IMR-90 (cell line): ENCODE measurements around the gene UBTD1. TPM values are rescaled to one million over a fixed set of nuclear protein-coding genes. Genes with fewer than 3 reads are reported as not detected.

ENCODE experiments used
- ATAC-seq: fragments of 200-7000 bp; cut with Tn5 transposase; 2 replicates; pipeline ENCODE4 v1.9.1; 2020; ENCODE audit warnings: low read depth, mild to moderate bottlenecking, moderate library complexity
- BruUV-seq: library from RNA; stranded (reverse); fragments of 400-500 nt; replicated peaks from 2 replicates; lab custom pipeline; 2021; lab: Mats Ljungman, UMichigan
- CTCF ChIA-PET: fragments of 300-600 bp; formaldehyde crosslinking; extraction: SDS; loops from one replicate; lab custom pipeline; 2021; ENCODE audit warnings: antibody characterized with exemption; lab: Yijun Ruan, JAX
- POLR2A ChIA-PET: fragments of 300-600 bp; sonication (Branson Sonifier 250); formaldehyde crosslinking; loops from one replicate; lab custom pipeline; 2022; ENCODE audit warnings: antibody characterized with exemption; ENCODE audit not compliant: unreplicated experiment; lab: Charles Lee
- DNase-seq: peaks from one replicate; pipeline ENCODE4 v3.0.0; 2013
- H2AFZ ChIP-seq: replicated peaks from 2 replicates; pipeline ENCODE3; 2013; ENCODE audit warnings: low read length, mild to moderate bottlenecking; ENCODE audit not compliant: poor library complexity
- H2AK5ac ChIP-seq: 2 replicates; pipeline ENCODE4 v1.6.1; 2013; ENCODE audit warnings: low read depth, low read length, inconsistent platforms
- H2AK9ac ChIP-seq: replicated peaks from 2 replicates; pipeline ENCODE3; 2013; ENCODE audit warnings: mild to moderate bottlenecking, low read depth, low read length, moderate library complexity; ENCODE audit not compliant: poor library complexity
- H2BK120ac ChIP-seq: 2 replicates; pipeline ENCODE4 v1.6.1; 2013; ENCODE audit warnings: low read depth, low read length, inconsistent platforms
- H2BK15ac ChIP-seq: 3 replicates; pipeline ENCODE4 v1.6.1; 2013; ENCODE audit warnings: low read depth, low read length, inconsistent platforms
- H2BK20ac ChIP-seq: 2 replicates; pipeline ENCODE4 v1.6.1; 2013; ENCODE audit warnings: low read depth, mild to moderate bottlenecking, inconsistent platforms, low read length, moderate library complexity
- H2BK5ac ChIP-seq: 2 replicates; pipeline ENCODE4 v1.6.1; 2013; ENCODE audit warnings: mild to moderate bottlenecking, low read depth, low read length, inconsistent platforms; ENCODE audit not compliant: poor library complexity, severe bottlenecking
- H3K14ac ChIP-seq: replicated peaks from 2 replicates; pipeline ENCODE4 v1.6.1; 2013; ENCODE audit warnings: low read depth, low read length, inconsistent platforms
- H3K18ac ChIP-seq: 2 replicates; pipeline ENCODE4 v1.6.1; 2013; ENCODE audit warnings: low read depth, low read length, control low read depth
- H3K23ac ChIP-seq: 2 replicates; pipeline ENCODE4 v1.6.1; 2013; ENCODE audit warnings: low read depth, low read length, inconsistent platforms
- H3K27ac ChIP-seq: 2 replicates; pipeline ENCODE4 v1.5.1; 2013; ENCODE audit warnings: mild to moderate bottlenecking, control low read depth, low read length; ENCODE audit not compliant: insufficient read depth
- H3K27me3 ChIP-seq: 2 replicates; pipeline ENCODE4 v1.6.1; 2013; ENCODE audit warnings: low read length; ENCODE audit not compliant: control insufficient read depth, insufficient read depth
- H3K36me3 ChIP-seq: 2 replicates; pipeline ENCODE4 v1.6.1; 2013; ENCODE audit warnings: low read length, mixed read lengths; ENCODE audit not compliant: control insufficient read depth, insufficient read depth
- H3K4ac ChIP-seq: 2 replicates; pipeline ENCODE4 v1.6.1; 2013; ENCODE audit warnings: low read depth, low read length, inconsistent platforms
- H3K4me1 ChIP-seq: 2 replicates; pipeline ENCODE4 v1.6.1; 2013; ENCODE audit warnings: low read length, mixed read lengths; ENCODE audit not compliant: control insufficient read depth, insufficient read depth
- H3K4me2 ChIP-seq: 2 replicates; pipeline ENCODE4 v1.6.1; 2013; ENCODE audit warnings: low read depth, mild to moderate bottlenecking, control low read depth, low read length, moderate library complexity
- H3K4me3 ChIP-seq: 2 replicates; pipeline ENCODE4 v1.5.1; 2013; ENCODE audit warnings: low read depth, mild to moderate bottlenecking, control low read depth, low read length, moderate library complexity; ENCODE audit not compliant: insufficient read depth
- H3K56ac ChIP-seq: 2 replicates; pipeline ENCODE4 v1.6.1; 2013; ENCODE audit warnings: low read length, inconsistent platforms; ENCODE audit not compliant: insufficient read depth; ENCODE audit errors: extremely low read depth
- H3K79me1 ChIP-seq, 2 experiments: 2 replicates each; pipeline ENCODE4 v1.6.1; 2013; ENCODE audit warnings: low read length in 2 of 2, inconsistent platforms in 1 of 2, low read depth in 1 of 2
- H3K9ac ChIP-seq: 2 replicates; pipeline ENCODE4 v1.6.1; 2013; ENCODE audit warnings: low read depth, low read length, control low read depth
- H3K9me1 ChIP-seq: 2 replicates; pipeline ENCODE4 v1.6.1; 2013; ENCODE audit warnings: low read length, inconsistent platforms; ENCODE audit not compliant: insufficient read depth
- H3K9me3 ChIP-seq: 2 replicates; pipeline ENCODE4 v1.6.1; 2013; ENCODE audit warnings: low read length; ENCODE audit not compliant: control insufficient read depth, insufficient read depth
- H4K20me1 ChIP-seq: 2 replicates; pipeline ENCODE4 v1.6.1; 2013; ENCODE audit warnings: low read length, inconsistent platforms; ENCODE audit not compliant: insufficient read depth
- H4K5ac ChIP-seq: 2 replicates; pipeline ENCODE4 v1.6.1; 2013; ENCODE audit warnings: mild to moderate bottlenecking, low read depth, low read length, control low read depth
- H4K8ac ChIP-seq, 2 experiments: 2 replicates each; pipeline ENCODE4 v1.6.1; 2013; ENCODE audit warnings: low read depth in 2 of 2, low read length in 2 of 2, control low read depth in 1 of 2, inconsistent platforms in 1 of 2
- H4K91ac ChIP-seq: 2 replicates; pipeline ENCODE4 v1.6.1; 2013; ENCODE audit warnings: low read depth, low read length, inconsistent platforms; ENCODE audit not compliant: insufficient read depth
- CEBPB ChIP-seq: IDR thresholded peaks from 2 replicates; pipeline ENCODE4 v1.6.1; 2012; ENCODE audit warnings: low read depth, low read length, improper control_type of control experiment
- CTCF ChIP-seq: conservative IDR thresholded peaks from 2 replicates; pipeline ENCODE4 v1.5.1; 2012; ENCODE audit warnings: mild to moderate bottlenecking, low read depth, low read length, improper control_type of control experiment
- ELK1 ChIP-seq: fragments of 150-350 bp; IDR thresholded peaks from 2 replicates; pipeline ENCODE4 v1.6.1; 2016; ENCODE audit warnings: low read depth, mild to moderate bottlenecking, low read length, moderate library complexity, borderline replicate concordance
- MAZ ChIP-seq: IDR thresholded peaks from 2 replicates; pipeline ENCODE4 v1.6.1; 2012; ENCODE audit warnings: low read depth, mild to moderate bottlenecking, low read length, improper control_type of control experiment, moderate library complexity, borderline replicate concordance
- MXI1 ChIP-seq: IDR thresholded peaks from 2 replicates; pipeline ENCODE4 v1.6.1; 2012; ENCODE audit warnings: low read depth, mild to moderate bottlenecking, low read length, moderate library complexity, borderline replicate concordance
- RAD21 ChIP-seq: IDR thresholded peaks from 2 replicates; pipeline ENCODE4 v1.6.1; 2012; ENCODE audit warnings: low read length, improper control_type of control experiment
- RCOR1 ChIP-seq: IDR thresholded peaks from 2 replicates; pipeline ENCODE4 v1.6.1; 2012; ENCODE audit warnings: mild to moderate bottlenecking, low read length, improper control_type of control experiment; ENCODE audit not compliant: insufficient replicate concordance
- RFX5 ChIP-seq: IDR thresholded peaks from 2 replicates; pipeline ENCODE4 v1.8.0; 2012; ENCODE audit warnings: low read depth, mild to moderate bottlenecking, low read length, moderate library complexity
- USF2 ChIP-seq: fragments of 150-350 bp; IDR thresholded peaks from 2 replicates; pipeline ENCODE4 v1.6.1; 2017; ENCODE audit warnings: mild to moderate bottlenecking, antibody characterized with exemption, low read length, low read depth
- WGBS, 2 experiments: methylation state at CpG; one replicate each; pipeline versions ENCODE4 v1.1.5 to v1.1.7; 2013; ENCODE audit warnings: missing lambda C conversion rate in 2 of 2; ENCODE audit not compliant: insufficient read length in 1 of 2; ENCODE audit errors: extremely low coverage in 2 of 2; 5-methylcytosine and 5-hydroxymethylcytosine counted together
- dilution Hi-C: fragments of 300-500 bp; cut with HindIII; formaldehyde crosslinking; loops from one replicate; pipeline ENCODE4 v1.14.3; 2018; ENCODE audit warnings: low sequenced_read_pairs; ENCODE audit not compliant: unreplicated experiment
- in situ Hi-C: fragments of 300-500 bp; cut with MboI; formaldehyde crosslinking; loops from 3 replicates; pipeline ENCODE4 v1.14.3; 2019; ENCODE audit warnings: low sequenced_read_pairs, inconsistent platforms, mixed read lengths
- intact Hi-C: fragments of 100-400 bp; cut with micrococcal nuclease; formaldehyde crosslinking; loops from 2 replicates; pipeline ENCODE4 v1.10.0; 2022
- polyA plus RNA-seq, 3 experiments: library from polyadenylated mRNA; depleted of rRNA; stranded (reverse); fragments of >200 nt; gene quantifications; 2 replicates each; pipeline ENCODE4 v1.2.3, GENCODE V29; 2012; ENCODE audit warnings: low replicate concordance in 1 of 3
- total RNA-seq: library from RNA; depleted of rRNA; stranded (reverse); fragments of >200 nt; gene quantifications from 2 replicates; pipeline ENCODE4 v1.2.3, GENCODE V29; 2012

The UBTD1 gene
- total and polyA plus RNA-seq, 2 of the 4 experiments (the other 2 are of a cell fraction), result 21.9 to 44.9 TPM

- TF ChIP-seq CTCF (no peak), MAZ (no peak)
Observed at GRCh38 chr10:97546456-97547270, 47.9 kb downstream of the UBTD1 start (continued).

GRCh38 chr10:97547271-97547600, 48.5 kb downstream of the UBTD1 start:
- H3K9ac ChIP-seq, result no peak overlapping the region
- H3K4me3 ChIP-seq, result no peak overlapping the region
- no TSS peak for BruUV-seq
- peak overlapping the region; percentile 46 for H2AFZ ChIP-seq
- H4K91ac ChIP-seq, result no peak overlapping the region
- no peak overlapping the region for H4K8ac ChIP-seq
- H3K27me3 ChIP-seq, result no peaks in the 10 kb centered on the region
- H3K4me2 ChIP-seq, result no peak overlapping the region
- peaks cover 28% of the 10 kb centered on the region for H3K4me1 ChIP-seq
- peaks cover 6% of the 10 kb centered on the region; the same call in 1 of the 2 replicates for H3K9me1 ChIP-seq
- no peak overlapping the region for H3K23ac ChIP-seq
- ChIA-PET CTCF (no interaction called here), POLR2A (no interaction called here)
- H4K20me1 ChIP-seq, result no peaks in the 10 kb centered on the region
- no peak overlapping the region for H2BK5ac ChIP-seq
- H3K36me3 ChIP-seq, result no peaks in the 10 kb centered on the region
- no peak overlapping the region for H3K56ac ChIP-seq
- no peak overlapping the region for H2BK15ac ChIP-seq
- peak overlapping the region; percentile 24; the same call in 1 of the 2 replicates for H2BK20ac ChIP-seq
- no peak overlapping the region for H4K5ac ChIP-seq
- in situ Hi-C loops (no loop called here), intact Hi-C loops (no loop called here), dilution Hi-C loops (no loop called here)
- H3K18ac ChIP-seq, result no peak overlapping the region
- ATAC-seq (no peak), DNase-seq (no peak)
- no peak overlapping the region for H2AK9ac ChIP-seq
- peaks cover 27 to 77% of the 10 kb centered on the region in 2 experiments for H3K79me1 ChIP-seq
- no peak overlapping the region for H2BK120ac ChIP-seq
- peak overlapping the region; percentile 46 for H2AK5ac ChIP-seq
- no peaks in the 10 kb centered on the region for H3K9me3 ChIP-seq
- H3K4ac ChIP-seq, result no peak overlapping the region
- 56% methylated on average over 3 of the region's 4 CpGs; no CpG with 5 or more reads in 1 of the 2 experiments for WGBS, 2 experiments
- H3K27ac ChIP-seq, result no peak overlapping the region
- H3K14ac ChIP-seq, result no peak overlapping the region
- no peak for TF ChIP-seq ELK1
- TF ChIP-seq CTCF, result no peak
- no peak for TF ChIP-seq RAD21
- TF ChIP-seq USF2, result no peak
- TF ChIP-seq RFX5, result no peak
- TF ChIP-seq CEBPB, result no peak
- TF ChIP-seq RCOR1, result no peak
- no peak for TF ChIP-seq MXI1
